OCI-LY1 (cell line): ENCODE results near the gene ATXN1.

ENCODE experiments used
- H2AFZ ChIP-seq: fragments of 200-600 bp; sonication (generic), shearing (Covaris generic); 2 replicates; pipeline ENCODE4 v1.6.0; 2014; ENCODE audit warnings: antibody characterized with exemption, mild to moderate bottlenecking, low read length
- H3F3A ChIP-seq: fragments of 200-600 bp; sonication (generic), shearing (Covaris generic); 2 replicates; pipeline ENCODE4 v1.6.0; 2014; ENCODE audit warnings: mild to moderate bottlenecking, antibody characterized with exemption, low read length, moderate library complexity; ENCODE audit not compliant: insufficient read depth
- H3K27ac ChIP-seq: fragments of 200-600 bp; sonication (generic); 2 replicates; pipeline ENCODE4 v1.5.1; 2014; ENCODE audit warnings: low read length, mixed run types, mild to moderate bottlenecking, low read depth; ENCODE audit not compliant: poor library complexity, severe bottlenecking
- H3K27me3 ChIP-seq: fragments of 200-600 bp; sonication (generic); 2 replicates; pipeline ENCODE4 v1.6.0; 2014; ENCODE audit warnings: antibody characterized with exemption, mild to moderate bottlenecking, low read length, moderate library complexity; ENCODE audit not compliant: insufficient read depth
- H3K36me3 ChIP-seq: fragments of 200-600 bp; sonication (generic); 2 replicates; pipeline ENCODE4 v1.6.1; 2014; ENCODE audit warnings: mild to moderate bottlenecking, antibody characterized with exemption, low read length, moderate library complexity, mixed read lengths; ENCODE audit not compliant: insufficient read depth
- H3K4me1 ChIP-seq: fragments of 200-600 bp; sonication (generic); 2 replicates; pipeline ENCODE4 v1.5.1; 2014; ENCODE audit warnings: mild to moderate bottlenecking, low read length, moderate library complexity; ENCODE audit not compliant: insufficient read depth, severe bottlenecking
- H3K4me2 ChIP-seq: fragments of 200-600 bp; sonication (generic), shearing (Covaris generic); 2 replicates; pipeline ENCODE4 v1.6.1; 2014; ENCODE audit warnings: low read length
- H3K4me3 ChIP-seq: fragments of 200-600 bp; sonication (generic); 2 replicates; pipeline ENCODE4 v1.5.1; 2014; ENCODE audit warnings: low read length, low read depth, mild to moderate bottlenecking, mixed read lengths; ENCODE audit not compliant: poor library complexity, severe bottlenecking
- H3K79me2 ChIP-seq: fragments of 200-600 bp; shearing (Covaris generic); 2 replicates; pipeline ENCODE4 v1.6.1; 2016; ENCODE audit warnings: mixed run types, low read length, mixed read lengths; ENCODE audit not compliant: insufficient read depth
- H3K9ac ChIP-seq: fragments of 200-600 bp; sonication (generic), shearing (Covaris generic); 2 replicates; pipeline ENCODE4 v1.6.1; 2014; ENCODE audit warnings: mild to moderate bottlenecking, low read length, mixed read lengths
- H3K9me2 ChIP-seq: fragments of 200-600 bp; sonication (generic), shearing (Covaris generic); 2 replicates; pipeline ENCODE4 v1.6.1; 2014; ENCODE audit warnings: low read depth, mild to moderate bottlenecking, low read length, mixed read lengths
- H3K9me3 ChIP-seq: fragments of 200-600 bp; shearing (Covaris generic); 2 replicates; pipeline ENCODE4 v1.6.1; 2014; ENCODE audit warnings: low read length, mixed read lengths
- H4K20me1 ChIP-seq: fragments of 200-600 bp; sonication (generic), shearing (Covaris generic); 2 replicates; pipeline ENCODE4 v1.6.0; 2016; ENCODE audit warnings: mild to moderate bottlenecking, low read length; ENCODE audit not compliant: insufficient read depth
- EZH2 ChIP-seq: fragments of 200-600 bp; sonication (generic), shearing (Covaris generic); IDR thresholded peaks from 2 replicates; pipeline ENCODE4 v1.8.0; 2017; ENCODE audit warnings: borderline replicate concordance, mixed run types, mild to moderate bottlenecking, antibody characterized with exemption, low read length, moderate library complexity, mixed read lengths
- TF ChIP-seq, protein P1 (sequence below): fragments of 200-600 bp; sonication (generic), shearing (Covaris generic); IDR thresholded peaks from 2 replicates; pipeline ENCODE4 v1.5.1; 2017; ENCODE audit warnings: mild to moderate bottlenecking, antibody characterized with exemption, low read length, moderate library complexity, mixed read lengths

Gene ATXN1

GRCh38 chr6:16256781-16257180, 504.5 kb downstream of the ATXN1 start:
- H3K79me2 ChIP-seq, result no peaks in the 10 kb centered on the region
- peaks cover 3% of the 10 kb centered on the region; the same call in 1 of the 2 replicates for H3K27me3 ChIP-seq
- no peak overlapping the region for H3K27ac ChIP-seq
- H3K4me3 ChIP-seq, result no peak overlapping the region
- H4K20me1 ChIP-seq, result no peaks in the 10 kb centered on the region
- H3F3A ChIP-seq, result no peaks in the 10 kb centered on the region
- no peak overlapping the region for H3K4me2 ChIP-seq
- no peaks in the 10 kb centered on the region for H3K4me1 ChIP-seq
- TF ChIP-seq EZH2, result no peak
- TF ChIP-seq, protein P1, sequence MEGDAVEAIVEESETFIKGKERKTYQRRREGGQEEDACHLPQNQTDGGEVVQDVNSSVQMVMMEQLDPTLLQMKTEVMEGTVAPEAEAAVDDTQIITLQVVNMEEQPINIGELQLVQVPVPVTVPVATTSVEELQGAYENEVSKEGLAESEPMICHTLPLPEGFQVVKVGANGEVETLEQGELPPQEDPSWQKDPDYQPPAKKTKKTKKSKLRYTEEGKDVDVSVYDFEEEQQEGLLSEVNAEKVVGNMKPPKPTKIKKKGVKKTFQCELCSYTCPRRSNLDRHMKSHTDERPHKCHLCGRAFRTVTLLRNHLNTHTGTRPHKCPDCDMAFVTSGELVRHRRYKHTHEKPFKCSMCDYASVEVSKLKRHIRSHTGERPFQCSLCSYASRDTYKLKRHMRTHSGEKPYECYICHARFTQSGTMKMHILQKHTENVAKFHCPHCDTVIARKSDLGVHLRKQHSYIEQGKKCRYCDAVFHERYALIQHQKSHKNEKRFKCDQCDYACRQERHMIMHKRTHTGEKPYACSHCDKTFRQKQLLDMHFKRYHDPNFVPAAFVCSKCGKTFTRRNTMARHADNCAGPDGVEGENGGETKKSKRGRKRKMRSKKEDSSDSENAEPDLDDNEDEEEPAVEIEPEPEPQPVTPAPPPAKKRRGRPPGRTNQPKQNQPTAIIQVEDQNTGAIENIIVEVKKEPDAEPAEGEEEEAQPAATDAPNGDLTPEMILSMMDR, result no peak
- H3K36me3 ChIP-seq, result no peaks in the 10 kb centered on the region
- no peaks in the 10 kb centered on the region for H3K9me3 ChIP-seq
- no peak overlapping the region for H2AFZ ChIP-seq
- no peak overlapping the region for H3K9ac ChIP-seq
- H3K9me2 ChIP-seq, result no peaks in the 10 kb centered on the region

- Histone ChIP-seq H4K20me1 (no peaks in the 10 kb centered on the region), H3K4me2 (no peak overlapping the region), H3K4me1 (no peaks in the 10 kb centered on the region), H3K27me3 (peaks cover 3% of the 10 kb centered on the region; the same call in 1 of the 2 replicates), H3K9me3 (no peaks in the 10 kb centered on the region), H3K4me3 (no peak overlapping the region), H3K27ac (no peak overlapping the region), H3K79me2 (no peaks in the 10 kb centered on the region), H3K36me3 (no peaks in the 10 kb centered on the region), H3F3A (no peaks in the 10 kb centered on the region), H2AFZ (no peak overlapping the region), H3K9me2 (no peaks in the 10 kb centered on the region), H3K9ac (no peak overlapping the region)
- TF ChIP-seq, protein P1, result no peak
- no peak for TF ChIP-seq EZH2
Observed at GRCh38 chr6:16254535-16254934, 506.7 kb downstream of the ATXN1 start.

DNA sequence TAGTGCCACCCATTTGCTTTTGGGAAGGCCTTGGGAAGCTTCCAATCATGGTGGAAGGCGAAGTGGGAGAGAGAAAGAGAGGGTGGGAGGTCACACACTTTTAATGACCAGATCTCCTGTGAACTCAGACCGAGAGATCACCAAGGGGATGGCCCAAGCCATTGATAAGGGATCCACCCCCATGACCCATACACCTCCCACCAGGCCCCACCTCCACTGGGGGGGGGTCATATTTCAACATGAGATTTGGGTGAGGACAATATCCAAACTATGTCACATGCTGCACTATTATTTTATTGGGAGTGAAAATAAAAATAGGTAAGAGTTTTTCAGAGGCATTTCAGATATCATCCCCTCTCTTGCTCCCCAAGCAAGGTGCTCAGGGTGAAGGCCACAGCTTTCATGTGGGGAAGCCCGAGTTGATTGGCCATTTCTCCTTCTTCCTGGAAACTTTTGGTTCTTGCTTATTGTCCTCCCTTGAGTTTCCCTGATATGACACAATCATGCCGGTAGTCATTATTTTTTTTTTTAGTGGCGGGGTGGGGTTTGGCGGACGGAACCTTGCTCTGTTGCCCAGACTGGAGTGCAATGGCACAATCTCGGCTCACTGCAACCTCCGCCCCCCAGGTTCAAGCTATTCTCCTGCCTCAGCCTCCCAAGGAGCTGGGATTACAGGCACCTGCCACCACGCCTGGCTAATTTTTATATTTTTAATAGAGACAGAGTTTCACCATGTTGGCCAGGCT, 507.7 kb downstream of the ATXN1 start:
- Histone ChIP-seq H3K9me2 (no peaks in the 10 kb centered on the region), H3K36me3 (no peaks in the 10 kb centered on the region), H3K79me2 (no peaks in the 10 kb centered on the region), H3K4me1 (no peaks in the 10 kb centered on the region), H3K27ac (no peak overlapping the region), H3K4me2 (no peak overlapping the region), H2AFZ (no peak overlapping the region), H3K27me3 (peaks cover 3% of the 10 kb centered on the region; the same call in 1 of the 2 replicates), H4K20me1 (no peaks in the 10 kb centered on the region), H3F3A (no peaks in the 10 kb centered on the region), H3K9ac (no peak overlapping the region), H3K9me3 (no peaks in the 10 kb centered on the region), H3K4me3 (no peak overlapping the region)
- no peak for TF ChIP-seq EZH2
- TF ChIP-seq, protein P1, result no peak
